Prostate gland (tissue), 2 donors: ENCODE measurements around the gene RAB28.

Experiments
- POLR2A ChIP-seq: fragments of 450-650 bp; IDR thresholded peaks from one replicate; pipeline ENCODE4 v1.6.1; 2016; ENCODE audit warnings: antibody characterized with exemption, mild to moderate bottlenecking
- POLR2AphosphoS5 ChIP-seq: sonication (generic); formaldehyde crosslinking; IDR thresholded peaks from one replicate; pipeline ENCODE4 v1.6.1; 2017; ENCODE audit warnings: antibody characterized with exemption
- TF ChIP-seq, protein P1 (sequence below), 4 experiments: fragments of 200-600 bp in 2 of 4; fragments of 450-650 bp in 2 of 4; sonication (generic) in 2 of 4; IDR thresholded peaks; 1 replicate in 3 of 4; 2 replicates in 1 of 4; pipeline ENCODE4 v1.5.1; 2016 to 2019; ENCODE audit warnings: antibody characterized with exemption in 4 of 4, mild to moderate bottlenecking in 2 of 4, moderate library complexity in 2 of 4

DNA sequence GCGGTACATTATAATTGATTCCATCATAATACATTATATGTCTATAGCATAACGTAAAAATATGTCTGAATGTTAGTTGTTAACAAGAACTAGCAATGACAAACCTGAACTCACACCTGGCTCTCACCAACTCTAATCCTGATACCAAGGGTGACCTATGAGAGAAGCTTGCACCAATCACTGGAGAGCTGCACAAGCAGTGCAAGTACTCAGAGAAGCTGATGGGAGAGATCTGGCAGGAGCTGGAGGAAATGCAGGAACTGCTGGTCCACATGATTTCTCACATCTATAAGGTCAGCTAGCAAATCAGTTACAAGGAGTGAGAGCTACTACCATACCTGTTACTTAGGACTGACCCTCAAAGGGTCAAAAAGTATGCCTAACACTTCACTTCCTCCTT is 74.8 kb downstream of the RAB28 start:
- TF ChIP-seq, protein P1, sequence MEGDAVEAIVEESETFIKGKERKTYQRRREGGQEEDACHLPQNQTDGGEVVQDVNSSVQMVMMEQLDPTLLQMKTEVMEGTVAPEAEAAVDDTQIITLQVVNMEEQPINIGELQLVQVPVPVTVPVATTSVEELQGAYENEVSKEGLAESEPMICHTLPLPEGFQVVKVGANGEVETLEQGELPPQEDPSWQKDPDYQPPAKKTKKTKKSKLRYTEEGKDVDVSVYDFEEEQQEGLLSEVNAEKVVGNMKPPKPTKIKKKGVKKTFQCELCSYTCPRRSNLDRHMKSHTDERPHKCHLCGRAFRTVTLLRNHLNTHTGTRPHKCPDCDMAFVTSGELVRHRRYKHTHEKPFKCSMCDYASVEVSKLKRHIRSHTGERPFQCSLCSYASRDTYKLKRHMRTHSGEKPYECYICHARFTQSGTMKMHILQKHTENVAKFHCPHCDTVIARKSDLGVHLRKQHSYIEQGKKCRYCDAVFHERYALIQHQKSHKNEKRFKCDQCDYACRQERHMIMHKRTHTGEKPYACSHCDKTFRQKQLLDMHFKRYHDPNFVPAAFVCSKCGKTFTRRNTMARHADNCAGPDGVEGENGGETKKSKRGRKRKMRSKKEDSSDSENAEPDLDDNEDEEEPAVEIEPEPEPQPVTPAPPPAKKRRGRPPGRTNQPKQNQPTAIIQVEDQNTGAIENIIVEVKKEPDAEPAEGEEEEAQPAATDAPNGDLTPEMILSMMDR (IDR thresholded peaks at IDR 0.05) = no peak
- no peak for TF ChIP-seq POLR2A
- no peak for TF ChIP-seq POLR2AphosphoS5
